Stimulated activated naive CD4-positive, alpha-beta T cell treated with Interleukin-2 at 50 U/mL for 16 hours (primary cell): ENCODE results near the gene AMIGO2.
"Not testable (repeated sequence)": the region's sequence is repeated elsewhere in the genome, so short reads cannot be mapped to it uniquely, and the experiment has no call there.

ENCODE experiments used
- DNase-seq: peaks from one replicate; lab custom pipeline; 2025; lab: John Stamatoyannopoulos, UW

The AMIGO2 gene

GRCh38 chr12:47079468-47079980 lies at the start of gene AMIGO2, which contains the start of gene PCED1B:
Gene AMIGO2, minus strand, starts transcription at chr12:47079959. Its CDS starts 957 bp downstream, at chr12:47079002.
Gene PCED1B, plus strand, starts transcription at chr12:47079621. Its CDS starts 155,443 bp downstream, at chr12:47235064.
- peak; percentile 54 for DNase-seq

GRCh38 chr12:47126246-47126645 lies 46.5 kb upstream of the AMIGO2 start:
- no peak for DNase-seq

GRCh38 chr12:47124451-47124850 lies 44.7 kb upstream of the AMIGO2 start:
- DNase-seq, result no peak

- no peak for DNase-seq
Measured at GRCh38 chr12:47123730-47124129, 44.0 kb upstream of the AMIGO2 start.

GRCh38 chr12:47122602-47123001 lies 42.8 kb upstream of the AMIGO2 start:
- DNase-seq, result no peak

- no peak for DNase-seq
Measured at GRCh38 chr12:47121146-47121545, 41.4 kb upstream of the AMIGO2 start.

- DNase-seq, result no peak
Measured at GRCh38 chr12:47120736-47121135, 41.0 kb upstream of the AMIGO2 start.

- not testable (repeated sequence) for DNase-seq
Measured at GRCh38 chr12:47117305-47117704, 37.5 kb upstream of the AMIGO2 start.

GRCh38 chr12:47114481-47114892 lies 34.7 kb upstream of the AMIGO2 start:
- no peak for DNase-seq

- no peak for DNase-seq
Measured at GRCh38 chr12:47112679-47113078, 32.9 kb upstream of the AMIGO2 start.

GRCh38 chr12:47111854-47112253 lies 32.1 kb upstream of the AMIGO2 start:
- peak; percentile 14 for DNase-seq

GRCh38 chr12:47111392-47111778 lies 31.6 kb upstream of the AMIGO2 start:
- DNase-seq, result peak; percentile 10

- DNase-seq, result no peak
Measured at GRCh38 chr12:47110718-47111391, 31.1 kb upstream of the AMIGO2 start.

- DNase-seq, result no peak
Measured at GRCh38 chr12:47110011-47110541, 30.3 kb upstream of the AMIGO2 start.

GRCh38 chr12:47107926-47108325 lies 28.2 kb upstream of the AMIGO2 start:
- no peak for DNase-seq

- DNase-seq, result no peak
Measured at GRCh38 chr12:47107446-47107845, 27.7 kb upstream of the AMIGO2 start.

GRCh38 chr12:47105914-47106674 lies 26.3 kb upstream of the AMIGO2 start:
- no peak for DNase-seq

- no peak for DNase-seq
Measured at GRCh38 chr12:47102845-47103651, 23.3 kb upstream of the AMIGO2 start.

GRCh38 chr12:47102406-47102805 lies 22.6 kb upstream of the AMIGO2 start:
- no peak for DNase-seq

GRCh38 chr12:47100160-47100559 lies 20.4 kb upstream of the AMIGO2 start:
- no peak for DNase-seq

GRCh38 chr12:47099610-47100009 lies 19.9 kb upstream of the AMIGO2 start:
- DNase-seq, result no peak

- no peak for DNase-seq
Measured at GRCh38 chr12:47098099-47098498, 18.3 kb upstream of the AMIGO2 start.
